HEK293T (cell line): ENCODE measurements around the gene LIMS2.

Source experiments
- ARNT ChIP-seq: fragments of 450-650 bp; IDR thresholded peaks from 2 replicates; pipeline ENCODE4 v1.6.1; 2017; ENCODE audit warnings: mild to moderate bottlenecking
- BHLHE40 ChIP-seq: fragments of 450-650 bp; IDR thresholded peaks from 2 replicates; pipeline ENCODE4 v1.6.1; 2016; ENCODE audit warnings: mild to moderate bottlenecking, moderate library complexity, borderline replicate concordance
- FOXK2 ChIP-seq: fragments of 450-650 bp; IDR thresholded peaks from 2 replicates; pipeline ENCODE4 v1.6.1; 2016; ENCODE audit warnings: mild to moderate bottlenecking
- HDGF ChIP-seq: fragments of 450-650 bp; IDR thresholded peaks from 2 replicates; pipeline ENCODE4 v1.6.1; 2017; ENCODE audit warnings: antibody characterized with exemption, borderline replicate concordance
- L3MBTL2 ChIP-seq: fragments of 450-650 bp; conservative IDR thresholded peaks from 2 replicates; pipeline ENCODE4 v1.6.1; 2016; ENCODE audit warnings: mild to moderate bottlenecking
- NFRKB ChIP-seq: fragments of 450-650 bp; IDR thresholded peaks from 2 replicates; pipeline ENCODE4 v1.6.1; 2016; ENCODE audit warnings: mild to moderate bottlenecking, moderate library complexity
- SP1 ChIP-seq: fragments of 450-650 bp; IDR thresholded peaks from 2 replicates; pipeline ENCODE4 v1.6.1; 2017
- TARDBP ChIP-seq: fragments of 450-650 bp; IDR thresholded peaks from 2 replicates; pipeline ENCODE4 v1.6.1; 2016

- no peak for TF ChIP-seq TARDBP
- TF ChIP-seq SP1, result no peak
- no peak for TF ChIP-seq FOXK2
- no peak for TF ChIP-seq L3MBTL2
- TF ChIP-seq HDGF, result no peak
- no peak for TF ChIP-seq BHLHE40
- no peak for TF ChIP-seq NFRKB
- TF ChIP-seq ARNT, result no peak
These were observed 49.2 kb downstream of the LIMS2 start for GRCh38 chr2:127626175-127626574.
